ENCODE data around the gene CSRP1. TPM values are rescaled to one million over a fixed set of nuclear protein-coding genes. Genes with fewer than 3 reads are reported as not detected.

The CSRP1 gene
- total and polyA plus RNA-seq, 2 of the 13 experiments (the other 11 are each of a cell fraction or from before 2014, with no cell fraction given) = 17.7 to 68.9 TPM

- TF ChIP-seq THYN1 (CRISPR knock-in tag; IDR thresholded peaks at IDR 0.05; ENCODE audit: borderline replicate concordance, low read depth) (no peak), MAX (IDR thresholded peaks at IDR 0.05) (peak; percentile 40; the same call in 1 of the 2 replicates), FOXP4 (CRISPR knock-in tag; IDR thresholded peaks at IDR 0.05) (peak; percentile 54), ZC3H13 (CRISPR knock-in tag; IDR thresholded peaks at IDR 0.05) (no peak), SMAD1 (CRISPR knock-in tag; IDR thresholded peaks at IDR 0.05; ENCODE audit: borderline replicate concordance, low read depth) (no peak), ZMYM4 (CRISPR knock-in tag; IDR thresholded peaks at IDR 0.05) (peak; percentile 18; the same call in 1 of the 2 replicates), ZNF101 (CRISPR knock-in tag; IDR thresholded peaks at IDR 0.05; ENCODE audit: borderline replicate concordance, low read depth) (no peak), ZGPAT (CRISPR knock-in tag; IDR thresholded peaks at IDR 0.05) (0 out of 2 replicates have a peak, but pooled peaks have one; percentile 20), TCF12 (IDR thresholded peaks at IDR 0.05) (no peak), TCF12 (CRISPR knock-in tag; IDR thresholded peaks at IDR 0.05) (no peak), ZSCAN20 (CRISPR knock-in tag; IDR thresholded peaks at IDR 0.05; ENCODE audit: borderline replicate concordance) (no peak), THRA (CRISPR knock-in tag; IDR thresholded peaks at IDR 0.05; ENCODE audit: borderline replicate concordance) (peak; percentile 31; the same call in 1 of the 2 replicates), IRF1 (CRISPR knock-in tag; IDR thresholded peaks at IDR 0.05; ENCODE audit: low read depth) (no peak), SYNCRIP (IDR thresholded peaks at IDR 0.05; ENCODE audit: insufficient read depth, low read depth, low read length) (no peak), ZSCAN31 (CRISPR knock-in tag; IDR thresholded peaks at IDR 0.05; ENCODE audit: low read depth) (no peak), ZNF780A (CRISPR knock-in tag; IDR thresholded peaks at IDR 0.05) (no peak), ZNF280B (CRISPR knock-in tag; IDR thresholded peaks at IDR 0.05; ENCODE audit: borderline replicate concordance) (no peak), GABPA (IDR thresholded peaks at IDR 0.05; ENCODE audit: low read depth, low read length) (no peak), GABPA (CRISPR knock-in tag; IDR thresholded peaks at IDR 0.05; ENCODE audit: low read depth) (no peak), ZZZ3 (CRISPR knock-in tag; IDR thresholded peaks at IDR 0.05; ENCODE audit: borderline replicate concordance) (no peak), ZNF296 (CRISPR knock-in tag; conservative IDR thresholded peaks at IDR 0.05) (no peak), ZMAT3 (CRISPR knock-in tag; conservative IDR thresholded peaks at IDR 0.05) (no peak)
These were observed 11.2 kb downstream of the CSRP1 start (continued) for GRCh38 chr1:201495551-201496295.
